ENCODE results near the gene RAB3GAP1. TPM values are rescaled to one million over a fixed set of nuclear protein-coding genes. Genes with fewer than 3 reads are reported as not detected.

RAB3GAP1 gene
- total RNA-seq, 1 experiment from 2014 or later: 32.0 TPM

DNA sequence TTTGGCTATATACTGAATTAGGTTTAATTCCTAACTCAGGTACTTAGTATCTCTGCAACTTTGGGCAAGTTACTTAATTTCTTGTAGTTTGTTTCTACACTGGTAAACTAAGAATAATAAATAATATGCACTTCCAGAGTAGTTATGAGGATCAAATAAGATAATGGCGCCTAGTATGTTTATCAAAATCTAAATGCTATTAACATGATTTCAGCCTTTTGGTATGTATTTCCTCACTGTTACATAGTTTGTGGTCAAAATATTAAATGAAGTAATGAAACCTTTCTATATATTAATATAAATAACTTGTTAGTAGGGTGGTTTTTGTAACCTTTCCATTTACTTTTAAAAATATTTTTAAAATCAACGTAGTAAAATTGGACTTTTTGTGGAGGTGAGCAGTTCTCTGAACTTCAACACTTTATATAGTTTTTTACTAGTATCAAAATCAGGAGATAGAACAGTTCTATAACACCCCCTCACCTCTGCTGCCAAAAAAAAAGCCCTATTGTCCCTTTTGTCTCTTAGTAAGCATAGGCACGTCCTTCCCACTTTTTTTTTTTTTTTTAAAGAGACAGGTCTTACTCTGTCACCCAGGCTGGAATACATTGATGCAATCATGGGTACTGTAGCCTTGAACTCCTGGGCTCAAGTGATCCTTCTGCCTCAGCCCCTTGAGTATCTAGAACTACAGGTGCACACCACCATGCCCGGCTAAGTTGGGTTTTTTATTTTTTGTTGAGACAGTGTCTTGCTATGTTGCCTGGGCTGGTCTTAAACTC is 44.8 kb downstream of the RAB3GAP1 start:
- Histone ChIP-seq H3T11ph (ENCODE audit: low read length) (no peak overlapping the region), H2BK20ac (ENCODE audit: low read depth, low read length, poor library complexity, severe bottlenecking) (no peak overlapping the region), H3K9me3 (ENCODE audit: control insufficient read depth, low read depth, low read length) (no peaks in the 10 kb centered on the region), H3K18ac (ENCODE audit: insufficient read length, low read depth, low read length) (no peak overlapping the region), H3K23me2 (ENCODE audit: insufficient read length, low read depth, low read length, poor library complexity, severe bottlenecking) (no peaks in the 10 kb centered on the region), H2BK12ac (ENCODE audit: insufficient read length, low read depth, low read length) (no peak overlapping the region), H4K5ac (ENCODE audit: insufficient read length, low read depth, low read length) (no peak overlapping the region), H4K8ac (replicated peaks; ENCODE audit: insufficient read length, low read depth, low read length) (no peak overlapping the region), H2BK5ac (ENCODE audit: insufficient read length, low read length) (no peak overlapping the region), H3K27ac (ENCODE audit: insufficient read length, low read depth, low read length) (no peak overlapping the region), H2AK5ac (ENCODE audit: insufficient read length, low read length) (no peak overlapping the region), H3K4ac (ENCODE audit: low read depth, low read length) (no peak overlapping the region), H3K79me1 (ENCODE audit: insufficient read depth, low read depth, low read length, poor library complexity, severe bottlenecking) (no peaks in the 10 kb centered on the region), H3K4me1 (ENCODE audit: insufficient read depth, low read length) (no peaks in the 10 kb centered on the region), H3K4me2 (ENCODE audit: insufficient read depth, insufficient read length, low read length) (no peak overlapping the region), H3K23ac (ENCODE audit: insufficient read length, low read depth, low read length) (no peak overlapping the region), H3K14ac (ENCODE audit: insufficient read depth, low read length) (no peak overlapping the region), H3K9ac (ENCODE audit: extremely low read depth, insufficient read length, low read length) (no peak overlapping the region), H4K91ac (ENCODE audit: insufficient read length, low read depth, low read length) (no peak overlapping the region), H4K20me1 (ENCODE audit: control insufficient read depth, insufficient read depth, insufficient read length) (no peaks in the 10 kb centered on the region), H3K27me3 (ENCODE audit: insufficient read depth, low read length) (no peaks in the 10 kb centered on the region), H3K56ac (ENCODE audit: insufficient read length, low read depth, low read length) (no peak overlapping the region), H2BK120ac (ENCODE audit: low read depth, low read length, poor library complexity, severe bottlenecking) (no peak overlapping the region), H3K79me2 (ENCODE audit: insufficient read depth, low read length) (no peaks in the 10 kb centered on the region), H2AFZ (ENCODE audit: low read length) (no peak overlapping the region), H2BK15ac (ENCODE audit: low read depth, low read length) (no peak overlapping the region)
- no peaks in the 10 kb centered on the region for H3K27me3 Mint-ChIP-seq (ENCODE audit: low read depth)
- no peaks in the 10 kb centered on the region for H3K4me1 Mint-ChIP-seq
- H3K27ac Mint-ChIP-seq: no peak overlapping the region
- no peak overlapping the region for H3K4me3 Mint-ChIP-seq
- H3K36me3 Mint-ChIP-seq (ENCODE audit: insufficient read depth in 1 of 3, low read depth in 3 of 3): peaks cover 5 to 11% (median 9%) of the 10 kb centered on the region in 3 experiments; a peak in 6 of 7 replicates
- DNase-seq: no peak
- peaks cover 0 to under 1% of the 10 kb centered on the region in 2 experiments; a peak in 1 of 5 replicates for H3K9me3 Mint-ChIP-seq
- no CpG with 5 or more reads among the region's 4 CpGs for WGBS (ENCODE audit: extremely low coverage, insufficient read length, low lambda C conversion rate)
- TF ChIP-seq, protein P1, sequence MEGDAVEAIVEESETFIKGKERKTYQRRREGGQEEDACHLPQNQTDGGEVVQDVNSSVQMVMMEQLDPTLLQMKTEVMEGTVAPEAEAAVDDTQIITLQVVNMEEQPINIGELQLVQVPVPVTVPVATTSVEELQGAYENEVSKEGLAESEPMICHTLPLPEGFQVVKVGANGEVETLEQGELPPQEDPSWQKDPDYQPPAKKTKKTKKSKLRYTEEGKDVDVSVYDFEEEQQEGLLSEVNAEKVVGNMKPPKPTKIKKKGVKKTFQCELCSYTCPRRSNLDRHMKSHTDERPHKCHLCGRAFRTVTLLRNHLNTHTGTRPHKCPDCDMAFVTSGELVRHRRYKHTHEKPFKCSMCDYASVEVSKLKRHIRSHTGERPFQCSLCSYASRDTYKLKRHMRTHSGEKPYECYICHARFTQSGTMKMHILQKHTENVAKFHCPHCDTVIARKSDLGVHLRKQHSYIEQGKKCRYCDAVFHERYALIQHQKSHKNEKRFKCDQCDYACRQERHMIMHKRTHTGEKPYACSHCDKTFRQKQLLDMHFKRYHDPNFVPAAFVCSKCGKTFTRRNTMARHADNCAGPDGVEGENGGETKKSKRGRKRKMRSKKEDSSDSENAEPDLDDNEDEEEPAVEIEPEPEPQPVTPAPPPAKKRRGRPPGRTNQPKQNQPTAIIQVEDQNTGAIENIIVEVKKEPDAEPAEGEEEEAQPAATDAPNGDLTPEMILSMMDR (conservative IDR thresholded peaks at IDR 0.05): no peak

Measured in H9 (cell line).